ENCODE results near the gene CCBE1. TPM values are rescaled to one million over a fixed set of nuclear protein-coding genes. Genes with fewer than 3 reads are reported as not detected.

CCBE1 gene
- total and polyA plus RNA-seq, 9 of the 15 experiments (the other 6 are each of a cell fraction or from before 2014, with no cell fraction given): 0.20 TPM; not detected in 8

- TF ChIP-seq JUND (IDR thresholded peaks at IDR 0.05; ENCODE audit: borderline replicate concordance, low read depth, low read length) (no peak), JUND (tag; IDR thresholded peaks at IDR 0.05; ENCODE audit: borderline replicate concordance, low read depth, low read length) (no peak), MYC (IDR thresholded peaks at IDR 0.05; ENCODE audit: low read depth, low read length) (no peak), MYC (CRISPR knock-in tag; IDR thresholded peaks at IDR 0.05; ENCODE audit: borderline replicate concordance, low read depth) (no peak), HNRNPK (IDR thresholded peaks at IDR 0.05; ENCODE audit: low read depth, low read length, poor library complexity, severe bottlenecking) (no peak), CAMTA2 (CRISPR knock-in tag; conservative IDR thresholded peaks at IDR 0.05) (no peak), BMI1 (IDR thresholded peaks at IDR 0.05; ENCODE audit: low read length) (no peak)
Measured at GRCh38 chr18:59640721-59641120, 56.5 kb downstream of the CCBE1 start (continued).

GRCh38 chr18:59639821-59640220, 57.4 kb downstream of the CCBE1 start:
- ChIA-PET CTCF (ENCODE audit: low intra/inter-chr PET ratio) (no interaction called here), POLR2A (no interaction called here)
- 0% methylated on average over 5 of the region's 5 CpGs for WGBS (ENCODE audit: insufficient coverage, low coverage, missing lambda C conversion rate)
- no peak overlapping the region for H3K4me3 ChIP-seq
- no peaks in the 10 kb centered on the region for H3K36me3 ChIP-seq (ENCODE audit: control insufficient read depth, insufficient read depth, low read length)
- no peak for TF ChIP-seq ZNF274 (IDR thresholded peaks at IDR 0.05; ENCODE audit: borderline replicate concordance, low read depth, low read length)
- TF ChIP-seq GTF2B (IDR thresholded peaks at IDR 0.05; ENCODE audit: extremely low read depth, insufficient read length): no peak
- TF ChIP-seq PHF21A (IDR thresholded peaks at IDR 0.05; ENCODE audit: borderline replicate concordance, low read depth): no peak
- no peak for TF ChIP-seq JUND (IDR thresholded peaks at IDR 0.05; ENCODE audit: borderline replicate concordance, low read depth, low read length)
- no peak for TF ChIP-seq JUND (tag; IDR thresholded peaks at IDR 0.05; ENCODE audit: borderline replicate concordance, low read depth, low read length)
- TF ChIP-seq E4F1 (CRISPR knock-in tag; IDR thresholded peaks at IDR 0.05; ENCODE audit: borderline replicate concordance): no peak
- no peak for TF ChIP-seq USF1 (CRISPR knock-in tag; IDR thresholded peaks at IDR 0.05)
- no peak for TF ChIP-seq ZKSCAN1 (IDR thresholded peaks at IDR 0.05; ENCODE audit: low read depth, low read length)
- no peak for TF ChIP-seq E2F5 (CRISPR knock-in tag; IDR thresholded peaks at IDR 0.05)
- no peak for TF ChIP-seq NUFIP1 (IDR thresholded peaks at IDR 0.05; ENCODE audit: partially characterized antibody)
- TF ChIP-seq HDAC2 (IDR thresholded peaks at IDR 0.05): no peak
- no peak for TF ChIP-seq POLR3A (IDR thresholded peaks at IDR 0.05; ENCODE audit: borderline replicate concordance, extremely low read depth, insufficient read depth, insufficient read length)
- TF ChIP-seq TBL1XR1 (IDR thresholded peaks at IDR 0.05; ENCODE audit: low read length in 2 of 2): no peak
- H3K4me1 ChIP-seq (replicated peaks in 1 of 2; ENCODE audit: control insufficient read depth in 2 of 2, insufficient read depth in 2 of 2, low read length in 2 of 2): no peaks in the 10 kb centered on the region
- intact Hi-C loops (cut with micrococcal nuclease) (no loop called here), in situ Hi-C loops (cut with MboI) (loop anchor here (10.0 kb wide), 1 partner anchor 175 kb away; no protein-coding TSS in a partner anchor)
- no peak overlapping the region for H2AFZ ChIP-seq (ENCODE audit: low read depth, low read length)
- ATAC-seq (no peak), DNase-seq (ENCODE audit: extremely low read depth in 1 of 4, low spot score in 3 of 4) (no peak), FAIRE-seq (no peak)
- H3K9ac ChIP-seq (ENCODE audit: insufficient read depth in 1 of 2, low read depth in 2 of 2, low read length in 2 of 2): no peak overlapping the region
- no peaks in the 10 kb centered on the region for H4K20me1 ChIP-seq (replicated peaks; ENCODE audit: control insufficient read depth, insufficient read depth, low read length)
- no peaks in the 10 kb centered on the region for H3K9me3 ChIP-seq (replicated peaks; ENCODE audit: control insufficient read depth, insufficient read depth, low read depth, low read length)
- H3K27ac ChIP-seq (ENCODE audit: extremely low read depth, low read depth, low read length): no peak overlapping the region
- H3K9me1 ChIP-seq (ENCODE audit: control insufficient read depth, insufficient read depth, low read length): no peaks in the 10 kb centered on the region
- H3K4me2 ChIP-seq (ENCODE audit: insufficient read depth, low read length): no peak overlapping the region
- no TSS peak for BruUV-seq (replicated peaks)
- H3K27me3 ChIP-seq (ENCODE audit: control insufficient read depth in 2 of 2, insufficient read depth in 2 of 2, low read length in 2 of 2): no peaks in the 10 kb centered on the region
- H3K79me2 ChIP-seq (ENCODE audit: control insufficient read depth, insufficient read depth, low read length): no peaks in the 10 kb centered on the region
